H9 (cell line): Measurements from ENCODE around the gene CEP131. TPM values are rescaled to one million over a fixed set of nuclear protein-coding genes. Genes with fewer than 3 reads are reported as not detected.

Experiments used
- DNase-seq: peaks from one replicate; pipeline ENCODE4 v3.0.0-alpha.2; 2017
- H2AFZ ChIP-seq: one replicate; pipeline ENCODE4 v1.6.1; 2013; ENCODE audit warnings: mild to moderate bottlenecking, low read length, control low read depth, moderate library complexity
- H2AK5ac ChIP-seq: 2 replicates; pipeline ENCODE4 v1.6.1; 2013; ENCODE audit warnings: low read length, control low read depth, mixed read lengths; ENCODE audit not compliant: insufficient read length
- H2BK120ac ChIP-seq: one replicate; pipeline ENCODE4 v1.6.1; 2013; ENCODE audit warnings: low read depth, mild to moderate bottlenecking, low read length, control low read depth, inconsistent platforms; ENCODE audit not compliant: poor library complexity, severe bottlenecking
- H2BK12ac ChIP-seq: 2 replicates; pipeline ENCODE4 v1.6.1; 2013; ENCODE audit warnings: low read length, control low read depth, mixed read lengths, low read depth; ENCODE audit not compliant: insufficient read length
- H2BK15ac ChIP-seq: 2 replicates; pipeline ENCODE4 v1.6.1; 2013; ENCODE audit warnings: low read depth, low read length, control low read depth
- H2BK20ac ChIP-seq: one replicate; pipeline ENCODE4 v1.6.1; 2013; ENCODE audit warnings: low read depth, mild to moderate bottlenecking, low read length, control low read depth, inconsistent platforms; ENCODE audit not compliant: poor library complexity, severe bottlenecking
- H2BK5ac ChIP-seq: 2 replicates; pipeline ENCODE4 v1.6.1; 2013; ENCODE audit warnings: low read length, control low read depth, mixed read lengths; ENCODE audit not compliant: insufficient read length
- H3K14ac ChIP-seq: 2 replicates; pipeline ENCODE4 v1.6.1; 2013; ENCODE audit warnings: low read length, control low read depth; ENCODE audit not compliant: insufficient read depth
- H3K18ac ChIP-seq: 2 replicates; pipeline ENCODE4 v1.6.1; 2013; ENCODE audit warnings: low read depth, mild to moderate bottlenecking, mixed read lengths, low read length, control low read depth; ENCODE audit not compliant: insufficient read length
- H3K23ac ChIP-seq: 2 replicates; pipeline ENCODE4 v1.6.1; 2013; ENCODE audit warnings: low read length, control low read depth, mixed read lengths, low read depth; ENCODE audit not compliant: insufficient read length
- H3K23me2 ChIP-seq: 2 replicates; pipeline ENCODE4 v1.6.1; 2013; ENCODE audit warnings: low read depth, mild to moderate bottlenecking, mixed read lengths, low read length, control low read depth; ENCODE audit not compliant: insufficient read length, poor library complexity, severe bottlenecking
- H3K27ac ChIP-seq: 2 replicates; pipeline ENCODE4 v1.5.1; 2013; ENCODE audit warnings: low read length, control low read depth, mixed read lengths, low read depth; ENCODE audit not compliant: insufficient read length
- H3K27me3 ChIP-seq: 2 replicates; pipeline ENCODE4 v1.6.1; 2013; ENCODE audit warnings: low read length, control low read depth, inconsistent platforms; ENCODE audit not compliant: insufficient read depth
- H3K4ac ChIP-seq: 2 replicates; pipeline ENCODE4 v1.6.1; 2013; ENCODE audit warnings: low read depth, mild to moderate bottlenecking, control low read depth, inconsistent platforms, low read length, moderate library complexity
- H3K4me1 ChIP-seq: 2 replicates; pipeline ENCODE4 v1.6.1; 2013; ENCODE audit warnings: low read length, control low read depth, inconsistent platforms; ENCODE audit not compliant: insufficient read depth
- H3K4me2 ChIP-seq: 2 replicates; pipeline ENCODE4 v1.6.1; 2013; ENCODE audit warnings: low read length, control low read depth, mixed read lengths; ENCODE audit not compliant: insufficient read length, insufficient read depth
- H3K56ac ChIP-seq: 2 replicates; pipeline ENCODE4 v1.6.1; 2013; ENCODE audit warnings: low read depth, mild to moderate bottlenecking, mixed read lengths, low read length, control low read depth; ENCODE audit not compliant: insufficient read length
- H3K79me1 ChIP-seq: 2 replicates; pipeline ENCODE4 v1.6.1; 2013; ENCODE audit warnings: low read depth, mild to moderate bottlenecking, moderate library complexity, low read length, control low read depth, inconsistent platforms; ENCODE audit not compliant: insufficient read depth, poor library complexity, severe bottlenecking
- H3K79me2 ChIP-seq: 2 replicates; pipeline ENCODE4 v1.6.1; 2013; ENCODE audit warnings: low read length, control low read depth, inconsistent platforms; ENCODE audit not compliant: insufficient read depth
- H3K9ac ChIP-seq: 2 replicates; pipeline ENCODE4 v1.6.1; 2013; ENCODE audit warnings: low read length, control low read depth, mixed read lengths; ENCODE audit not compliant: insufficient read length; ENCODE audit errors: extremely low read depth
- H3K9me3 ChIP-seq: one replicate; pipeline ENCODE4 v1.6.1; 2013; ENCODE audit warnings: low read depth, low read length, inconsistent platforms; ENCODE audit not compliant: control insufficient read depth
- H3T11ph ChIP-seq: one replicate; pipeline ENCODE4 v1.6.1; 2013; ENCODE audit warnings: mild to moderate bottlenecking, low read length, control low read depth, inconsistent platforms
- H4K20me1 ChIP-seq: one replicate; pipeline ENCODE4 v1.6.1; 2013; ENCODE audit not compliant: control insufficient read depth, insufficient read length, insufficient read depth
- H4K5ac ChIP-seq: 2 replicates; pipeline ENCODE4 v1.6.1; 2013; ENCODE audit warnings: low read depth, mild to moderate bottlenecking, mixed read lengths, low read length, control low read depth; ENCODE audit not compliant: insufficient read length
- H4K8ac ChIP-seq: replicated peaks from 2 replicates; pipeline ENCODE4 v1.6.1; 2013; ENCODE audit warnings: low read length, control low read depth, mixed read lengths, low read depth; ENCODE audit not compliant: insufficient read length
- H4K91ac ChIP-seq: 2 replicates; pipeline ENCODE4 v1.6.1; 2013; ENCODE audit warnings: low read depth, mild to moderate bottlenecking, moderate library complexity, mixed read lengths, low read length, control low read depth; ENCODE audit not compliant: insufficient read length
- H3K27ac Mint-ChIP-seq, 3 experiments: 2 replicates in 2 of 3; 3 replicates in 1 of 3; pipeline ENCODE4 v1.8.0; 2020 to 2021; ENCODE audit warnings: mixed read lengths in 3 of 3, mild to moderate bottlenecking in 1 of 3, moderate library complexity in 1 of 3
- H3K27me3 Mint-ChIP-seq: 2 replicates; pipeline ENCODE4 v1.8.0; 2021; ENCODE audit warnings: low read depth, mild to moderate bottlenecking, moderate library complexity, mixed read lengths
- H3K36me3 Mint-ChIP-seq, 3 experiments: 2 replicates in 2 of 3; 3 replicates in 1 of 3; pipeline ENCODE4 v1.8.0; 2020 to 2021; ENCODE audit warnings: low read depth in 3 of 3, mixed read lengths in 3 of 3; ENCODE audit not compliant: insufficient read depth in 1 of 3
- H3K4me1 Mint-ChIP-seq, 2 experiments: 2 replicates each; pipeline ENCODE4 v1.8.0; 2020; ENCODE audit warnings: mixed read lengths in 2 of 2
- H3K4me3 Mint-ChIP-seq, 2 experiments: 2 replicates in 1 of 2; 3 replicates in 1 of 2; pipeline ENCODE4 v1.8.0; 2020 to 2021; ENCODE audit warnings: mild to moderate bottlenecking in 2 of 2, mixed read lengths in 2 of 2, moderate library complexity in 1 of 2
- H3K9me3 Mint-ChIP-seq, 2 experiments: 2 replicates in 1 of 2; 3 replicates in 1 of 2; pipeline ENCODE4 v1.8.0; 2020; ENCODE audit warnings: mild to moderate bottlenecking in 2 of 2, mixed read lengths in 2 of 2, moderate library complexity in 1 of 2
- CTCF ChIP-seq: fragments of 200-600 bp; sonication (generic); conservative IDR thresholded peaks from 3 replicates; pipeline ENCODE4 v1.8.0; 2021; ENCODE audit warnings: antibody characterized with exemption, mild to moderate bottlenecking
- WGBS: extraction: QIAGEN DNeasy Blood & Tissue Kit; methylation state at CpG from one replicate; pipeline ENCODE4 v1.1.7; 2013; ENCODE audit warnings: missing lambda C conversion rate, low lambda C conversion rate, mixed read lengths; ENCODE audit not compliant: insufficient read length; ENCODE audit errors: extremely low coverage; 5-methylcytosine and 5-hydroxymethylcytosine counted together
- total RNA-seq: library from RNA; stranded (reverse); gene quantifications from 2 replicates; pipeline ENCODE4 v1.2.1, GENCODE V29; 2021

The CEP131 gene
- total RNA-seq, 1 experiment from 2014 or later: 16.3 TPM

GRCh38 chr17:81253358-81254131 lies 30.8 kb upstream of the CEP131 start:
- Histone ChIP-seq H3K27me3 (no peaks in the 10 kb centered on the region), H2BK120ac (no peak overlapping the region), H3K18ac (no peak overlapping the region), H3K27ac (no peak overlapping the region), H3K79me2 (no peaks in the 10 kb centered on the region), H3K4ac (no peak overlapping the region), H3T11ph (no peak overlapping the region), H2AK5ac (no peak overlapping the region), H3K79me1 (no peaks in the 10 kb centered on the region), H2BK12ac (no peak overlapping the region), H3K4me2 (no peak overlapping the region), H3K9me3 (no peaks in the 10 kb centered on the region), H3K23me2 (no peaks in the 10 kb centered on the region), H2AFZ (no peak overlapping the region), H4K91ac (no peak overlapping the region), H3K4me1 (no peaks in the 10 kb centered on the region), H4K5ac (peak overlapping the region; percentile 8), H3K23ac (no peak overlapping the region), H4K8ac (no peak overlapping the region), H3K56ac (no peak overlapping the region), H4K20me1 (no peaks in the 10 kb centered on the region), H3K14ac (no peak overlapping the region), H2BK5ac (no peak overlapping the region), H2BK20ac (no peak overlapping the region), H2BK15ac (no peak overlapping the region), H3K9ac (no peak overlapping the region)
- Mint-ChIP-seq H3K27me3 (no peaks in the 10 kb centered on the region), H3K9me3 (no peaks in the 10 kb centered on the region; a peak in 1 of 5 replicates), H3K4me1 (peaks cover 15 to 25% of the 10 kb centered on the region in 2 experiments), H3K4me3 (peak overlapping the region in 1 of 2 experiments; percentile 6; a peak in 2 of 5 replicates), H3K27ac (peak overlapping the region in 2 of 3 experiments; percentile 19 to 81; a peak in 1 of 7 replicates), H3K36me3 (peaks cover 9 to 17% (median 11%) of the 10 kb centered on the region in 3 experiments)
- 100% methylated on average over 5 of the region's 19 CpGs for WGBS
- TF ChIP-seq CTCF: peak; percentile 80
- no peak for DNase-seq
